ENCODE measurements around the gene PTPRD. TPM values are rescaled to one million over a fixed set of nuclear protein-coding genes. Genes with fewer than 3 reads are reported as not detected.
"Not testable (repeated sequence)": the region's sequence is repeated elsewhere in the genome, so short reads cannot be mapped to it uniquely, and the experiment has no call there.

The PTPRD gene
- total RNA-seq, 1 donor from 2014 or later = 75.7 TPM

- Histone ChIP-seq H3K9me3 (ENCODE audit: control insufficient read depth in 3 of 3, low read length in 3 of 3) (no peaks in the 10 kb centered on the region), H3K27ac (ENCODE audit: low read depth, low read length) (no peak overlapping the region), H3K4me1 (ENCODE audit: control insufficient read depth in 3 of 3, insufficient read depth in 3 of 3, low read length in 3 of 3) (no peaks in the 10 kb centered on the region), H3K4me3 (ENCODE audit: low read length in 3 of 3) (no peak overlapping the region), H3K9ac (ENCODE audit: low read depth in 1 of 3, low read length in 3 of 3) (no peak overlapping the region), H3K36me3 (ENCODE audit: control insufficient read depth in 3 of 3, insufficient read depth in 3 of 3, low read length in 3 of 3) (no peaks in the 10 kb centered on the region), H3K27me3 (ENCODE audit: control insufficient read depth in 3 of 3, insufficient read depth in 3 of 3, low read length in 3 of 3) (no peaks in the 10 kb centered on the region)
These were observed 1259.8 kb downstream of the PTPRD start for GRCh38 chr9:9352877-9353481.

DNA sequence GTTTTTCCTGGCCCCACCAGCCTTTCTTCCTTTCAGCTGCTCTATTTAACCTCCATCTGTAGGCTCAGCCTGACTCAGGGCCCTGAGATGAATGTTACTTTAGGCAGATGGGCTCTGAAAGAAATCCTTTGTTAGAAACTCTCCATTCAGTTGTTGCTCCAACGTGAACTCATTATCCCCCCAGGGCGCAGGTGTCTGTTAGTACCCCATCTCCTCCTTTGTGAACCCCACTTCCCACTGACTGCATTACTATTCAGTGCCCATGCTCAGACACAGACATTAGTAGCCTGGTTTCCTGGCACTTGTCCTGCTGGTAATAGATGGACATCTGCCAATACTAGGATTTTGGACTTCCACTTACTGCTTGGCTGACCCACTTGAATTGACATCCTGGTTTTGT lies 1271.6 kb downstream of the PTPRD start:
- Histone ChIP-seq H3K27me3 (ENCODE audit: control insufficient read depth in 3 of 3, insufficient read depth in 3 of 3, low read length in 3 of 3) (no peaks in the 10 kb centered on the region), H3K4me3 (ENCODE audit: low read length in 3 of 3) (no peak overlapping the region), H3K9me3 (ENCODE audit: control insufficient read depth in 3 of 3, low read length in 3 of 3) (no peaks in the 10 kb centered on the region), H3K27ac (ENCODE audit: low read depth, low read length) (no peak overlapping the region), H3K9ac (ENCODE audit: low read depth in 1 of 3, low read length in 3 of 3) (no peak overlapping the region), H3K4me1 (ENCODE audit: control insufficient read depth in 3 of 3, insufficient read depth in 3 of 3, low read length in 3 of 3) (no peaks in the 10 kb centered on the region), H3K36me3 (ENCODE audit: control insufficient read depth in 3 of 3, insufficient read depth in 3 of 3, low read length in 3 of 3) (no peaks in the 10 kb centered on the region)

- Histone ChIP-seq H3K27ac (ENCODE audit: low read depth, low read length) (no peak overlapping the region), H3K4me3 (ENCODE audit: low read length in 3 of 3) (no peak overlapping the region), H3K4me1 (ENCODE audit: control insufficient read depth in 3 of 3, insufficient read depth in 3 of 3, low read length in 3 of 3) (no peaks in the 10 kb centered on the region), H3K27me3 (ENCODE audit: control insufficient read depth in 3 of 3, insufficient read depth in 3 of 3, low read length in 3 of 3) (no peaks in the 10 kb centered on the region), H3K9ac (ENCODE audit: low read depth in 1 of 3, low read length in 3 of 3) (no peak overlapping the region), H3K9me3 (ENCODE audit: control insufficient read depth in 3 of 3, low read length in 3 of 3) (no peaks in the 10 kb centered on the region), H3K36me3 (ENCODE audit: control insufficient read depth in 3 of 3, insufficient read depth in 3 of 3, low read length in 3 of 3) (no peaks in the 10 kb centered on the region)
These were observed 1275.7 kb downstream of the PTPRD start for GRCh38 chr9:9337129-9337528.

GRCh38 chr9:9326749-9327148 lies 1286.1 kb downstream of the PTPRD start:
- no peaks in the 10 kb centered on the region for H3K4me1 ChIP-seq (ENCODE audit: control insufficient read depth in 3 of 3, insufficient read depth in 3 of 3, low read length in 3 of 3)

GRCh38 chr9:9319007-9319406 lies 1293.8 kb downstream of the PTPRD start:
- no peak overlapping the region for H3K9ac ChIP-seq (ENCODE audit: low read depth in 1 of 3, low read length in 3 of 3)
- H3K9me3 ChIP-seq (ENCODE audit: control insufficient read depth in 3 of 3, low read length in 3 of 3) = no peaks in the 10 kb centered on the region
- H3K27me3 ChIP-seq (ENCODE audit: control insufficient read depth in 3 of 3, insufficient read depth in 3 of 3, low read length in 3 of 3) = no peaks in the 10 kb centered on the region
- no peaks in the 10 kb centered on the region for H3K4me1 ChIP-seq (ENCODE audit: control insufficient read depth in 3 of 3, insufficient read depth in 3 of 3, low read length in 3 of 3)
- H3K4me3 ChIP-seq (ENCODE audit: low read length in 3 of 3) = no peak overlapping the region
- no peak overlapping the region for H3K27ac ChIP-seq (ENCODE audit: low read depth, low read length)
- H3K36me3 ChIP-seq (ENCODE audit: control insufficient read depth in 3 of 3, insufficient read depth in 3 of 3, low read length in 3 of 3) = no peaks in the 10 kb centered on the region

More at GRCh38 chr9:9326749-9327148, 1286.1 kb downstream of the PTPRD start:
- H3K27ac ChIP-seq (ENCODE audit: low read depth, low read length) = no peak overlapping the region
- H3K9ac ChIP-seq (ENCODE audit: low read depth in 1 of 3, low read length in 3 of 3) = no peak overlapping the region
- no peak overlapping the region for H3K4me3 ChIP-seq (ENCODE audit: low read length in 3 of 3)
- H3K9me3 ChIP-seq (ENCODE audit: control insufficient read depth in 3 of 3, low read length in 3 of 3) = no peaks in the 10 kb centered on the region
- no peaks in the 10 kb centered on the region for H3K36me3 ChIP-seq (ENCODE audit: control insufficient read depth in 3 of 3, insufficient read depth in 3 of 3, low read length in 3 of 3)
- no peaks in the 10 kb centered on the region for H3K27me3 ChIP-seq (ENCODE audit: control insufficient read depth in 3 of 3, insufficient read depth in 3 of 3, low read length in 3 of 3)

DNA sequence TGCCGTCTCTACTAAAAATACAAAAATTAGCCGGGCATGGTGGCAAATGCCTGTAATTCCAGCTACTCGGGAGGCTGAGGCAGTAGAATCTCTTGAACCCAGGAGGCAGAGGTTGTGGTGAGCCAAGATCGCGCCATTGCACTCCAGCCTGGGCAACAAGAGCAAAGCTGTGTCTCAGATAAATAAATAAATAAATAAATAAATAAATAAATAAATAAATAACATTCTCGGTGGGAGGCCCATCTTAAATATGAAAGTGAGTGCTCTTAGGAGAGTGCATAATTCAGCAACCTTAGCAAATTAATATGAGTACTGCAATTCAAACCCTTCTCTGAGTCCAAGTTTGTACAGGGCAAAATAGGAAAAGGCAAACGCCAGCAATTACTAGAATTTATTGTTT lies 1302.1 kb downstream of the PTPRD start:
- not testable (repeated sequence) for H3K4me3 ChIP-seq (ENCODE audit: low read length in 3 of 3)

GRCh38 chr9:9305600-9305999 lies 1307.2 kb downstream of the PTPRD start:
- Histone ChIP-seq H3K9me3 (ENCODE audit: control insufficient read depth in 3 of 3, low read length in 3 of 3) (no peaks in the 10 kb centered on the region), H3K27ac (ENCODE audit: low read depth, low read length) (no peak overlapping the region), H3K36me3 (ENCODE audit: control insufficient read depth in 3 of 3, insufficient read depth in 3 of 3, low read length in 3 of 3) (no peaks in the 10 kb centered on the region), H3K9ac (ENCODE audit: low read depth in 1 of 3, low read length in 3 of 3) (no peak overlapping the region), H3K27me3 (ENCODE audit: control insufficient read depth in 3 of 3, insufficient read depth in 3 of 3, low read length in 3 of 3) (no peaks in the 10 kb centered on the region), H3K4me1 (ENCODE audit: control insufficient read depth in 3 of 3, insufficient read depth in 3 of 3, low read length in 3 of 3) (no peaks in the 10 kb centered on the region), H3K4me3 (ENCODE audit: low read length in 3 of 3) (no peak overlapping the region)

More for the DNA sequence above, 1302.1 kb downstream of the PTPRD start:
- not testable (repeated sequence) for H3K4me1 ChIP-seq (ENCODE audit: control insufficient read depth in 3 of 3, insufficient read depth in 3 of 3, low read length in 3 of 3); H3K27ac ChIP-seq (ENCODE audit: low read depth, low read length); H3K9ac ChIP-seq (ENCODE audit: low read depth in 1 of 3, low read length in 3 of 3); H3K9me3 ChIP-seq (ENCODE audit: control insufficient read depth in 3 of 3, low read length in 3 of 3); H3K36me3 ChIP-seq (ENCODE audit: control insufficient read depth in 3 of 3, insufficient read depth in 3 of 3, low read length in 3 of 3); H3K27me3 ChIP-seq (ENCODE audit: control insufficient read depth in 3 of 3, insufficient read depth in 3 of 3, low read length in 3 of 3)

GRCh38 chr9:9299134-9299533 lies 1313.7 kb downstream of the PTPRD start:
- no peak overlapping the region for H3K4me3 ChIP-seq (ENCODE audit: low read length in 3 of 3)

DNA sequence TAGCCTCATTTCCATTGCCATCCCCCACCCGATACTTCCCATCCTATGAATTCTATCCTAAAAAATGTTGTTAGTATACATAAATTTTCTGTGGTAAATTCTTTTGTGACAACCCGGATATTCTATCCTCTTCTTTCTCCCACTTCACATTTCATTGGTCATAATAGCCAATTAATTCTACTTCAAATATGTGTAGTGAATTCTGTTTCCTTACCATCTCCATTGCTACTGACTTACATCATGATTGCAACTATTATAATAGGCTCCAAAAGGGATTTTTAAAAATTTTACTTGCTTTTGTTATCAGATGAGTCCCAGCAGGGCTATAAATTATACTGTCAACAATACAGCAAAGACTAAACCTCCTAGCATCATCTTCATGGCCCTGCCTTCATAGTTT lies 1326.8 kb downstream of the PTPRD start:
- Histone ChIP-seq H3K4me1 (ENCODE audit: control insufficient read depth in 3 of 3, insufficient read depth in 3 of 3, low read length in 3 of 3) (no peaks in the 10 kb centered on the region), H3K27ac (ENCODE audit: low read depth, low read length) (no peak overlapping the region), H3K27me3 (ENCODE audit: control insufficient read depth in 3 of 3, insufficient read depth in 3 of 3, low read length in 3 of 3) (no peaks in the 10 kb centered on the region), H3K4me3 (ENCODE audit: low read length in 3 of 3) (no peak overlapping the region), H3K9me3 (ENCODE audit: control insufficient read depth in 3 of 3, low read length in 3 of 3) (no peaks in the 10 kb centered on the region), H3K36me3 (ENCODE audit: control insufficient read depth in 3 of 3, insufficient read depth in 3 of 3, low read length in 3 of 3) (no peaks in the 10 kb centered on the region), H3K9ac (ENCODE audit: low read depth in 1 of 3, low read length in 3 of 3) (no peak overlapping the region)

More at GRCh38 chr9:9299134-9299533, 1313.7 kb downstream of the PTPRD start:
- H3K27ac ChIP-seq (ENCODE audit: low read depth, low read length) = no peak overlapping the region
- H3K27me3 ChIP-seq (ENCODE audit: control insufficient read depth in 3 of 3, insufficient read depth in 3 of 3, low read length in 3 of 3) = no peaks in the 10 kb centered on the region
- H3K9me3 ChIP-seq (ENCODE audit: control insufficient read depth in 3 of 3, low read length in 3 of 3) = no peaks in the 10 kb centered on the region
- no peaks in the 10 kb centered on the region for H3K4me1 ChIP-seq (ENCODE audit: control insufficient read depth in 3 of 3, insufficient read depth in 3 of 3, low read length in 3 of 3)
- no peak overlapping the region for H3K9ac ChIP-seq (ENCODE audit: low read depth in 1 of 3, low read length in 3 of 3)
- no peaks in the 10 kb centered on the region for H3K36me3 ChIP-seq (ENCODE audit: control insufficient read depth in 3 of 3, insufficient read depth in 3 of 3, low read length in 3 of 3)

DNA sequence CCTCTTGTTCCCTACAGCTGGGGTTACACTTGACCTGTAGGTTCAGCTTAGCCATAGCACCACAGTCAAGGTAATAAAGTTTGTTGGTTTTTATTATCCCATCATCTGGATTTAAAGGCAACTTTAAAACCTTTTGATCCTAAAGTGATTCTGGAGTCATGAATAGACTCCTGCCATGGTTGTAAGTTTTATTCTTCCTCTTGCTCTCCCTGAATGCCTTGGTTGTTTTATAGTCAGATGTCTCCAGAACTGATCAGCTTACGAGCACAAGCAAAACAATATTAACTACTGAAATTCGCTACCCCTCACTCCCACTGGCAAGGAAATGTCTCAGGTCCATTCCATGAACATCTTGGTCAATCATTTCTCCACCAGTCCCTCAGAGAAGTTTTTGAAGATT lies 1328.6 kb downstream of the PTPRD start:
- no peak overlapping the region for H3K27ac ChIP-seq (ENCODE audit: low read depth, low read length)
- no peak overlapping the region for H3K9ac ChIP-seq (ENCODE audit: low read depth in 1 of 3, low read length in 3 of 3)
- H3K36me3 ChIP-seq (ENCODE audit: control insufficient read depth in 3 of 3, insufficient read depth in 3 of 3, low read length in 3 of 3) = no peaks in the 10 kb centered on the region
- H3K4me1 ChIP-seq (ENCODE audit: control insufficient read depth in 3 of 3, insufficient read depth in 3 of 3, low read length in 3 of 3) = no peaks in the 10 kb centered on the region
- H3K4me3 ChIP-seq (ENCODE audit: low read length in 3 of 3) = no peak overlapping the region
- H3K9me3 ChIP-seq (ENCODE audit: control insufficient read depth in 3 of 3, low read length in 3 of 3) = no peaks in the 10 kb centered on the region
- H3K27me3 ChIP-seq (ENCODE audit: control insufficient read depth in 3 of 3, insufficient read depth in 3 of 3, low read length in 3 of 3) = no peaks in the 10 kb centered on the region
